NCI-H82 (cell line): ENCODE data around the gene NFIA.

ENCODE experiments used
- DNase-seq: peaks from one replicate; lab custom pipeline; 2025; lab: John Stamatoyannopoulos, UW

NFIA gene

GRCh38 chr1:61397935-61398334 is 315.6 kb downstream of the NFIA start:
- DNase-seq = no peak

GRCh38 chr1:61399199-61399598 is 316.8 kb downstream of the NFIA start:
- DNase-seq = peak; percentile 30

- no peak for DNase-seq
Observed at GRCh38 chr1:61400131-61400770, 317.9 kb downstream of the NFIA start.

- DNase-seq = no peak
Observed at GRCh38 chr1:61400997-61401396, 318.6 kb downstream of the NFIA start.

DNA sequence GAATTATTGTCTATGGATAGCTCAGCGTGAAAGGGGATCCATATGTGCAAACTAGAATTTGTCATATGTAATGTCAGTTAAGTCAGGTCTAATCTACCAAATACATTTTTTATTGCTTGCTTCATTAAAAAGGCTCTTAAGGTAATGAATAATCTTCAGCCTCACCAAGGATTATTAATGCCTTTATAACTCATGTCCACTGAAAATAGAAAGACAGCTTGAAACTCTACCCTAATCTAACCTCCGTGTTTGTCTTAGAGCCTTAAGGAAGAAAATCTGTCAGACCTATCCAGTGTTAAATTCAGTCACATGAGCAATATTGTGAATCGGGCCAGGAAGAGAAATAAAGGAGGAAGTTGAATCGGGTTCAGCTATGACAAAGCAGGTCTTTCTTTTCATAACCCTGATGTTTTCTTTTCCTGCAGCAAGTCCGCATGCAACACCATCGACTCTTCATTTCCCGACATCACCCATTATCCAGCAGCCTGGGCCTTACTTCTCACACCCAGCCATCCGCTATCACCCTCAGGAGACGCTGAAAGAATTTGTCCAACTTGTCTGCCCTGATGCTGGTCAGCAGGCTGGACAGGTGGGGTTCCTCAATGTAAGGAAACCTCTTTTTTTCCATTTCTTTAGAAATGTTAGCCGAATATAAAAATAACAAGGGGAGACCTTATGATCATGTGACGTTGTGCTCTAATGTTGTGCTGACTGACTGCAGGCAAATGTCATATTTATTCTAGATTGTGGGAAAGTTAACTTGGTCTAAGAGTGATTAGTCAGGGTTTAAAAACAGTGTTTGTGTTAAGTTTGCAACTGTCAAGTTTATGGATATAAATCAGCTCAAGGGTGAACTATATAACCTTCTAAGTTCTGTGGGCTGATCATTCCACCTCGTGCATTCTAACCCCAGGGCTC is 321.6 kb downstream of the NFIA start:
- peak; percentile 71 for DNase-seq

GRCh38 chr1:61404597-61405376 is 322.4 kb downstream of the NFIA start:
- DNase-seq = no peak

DNA sequence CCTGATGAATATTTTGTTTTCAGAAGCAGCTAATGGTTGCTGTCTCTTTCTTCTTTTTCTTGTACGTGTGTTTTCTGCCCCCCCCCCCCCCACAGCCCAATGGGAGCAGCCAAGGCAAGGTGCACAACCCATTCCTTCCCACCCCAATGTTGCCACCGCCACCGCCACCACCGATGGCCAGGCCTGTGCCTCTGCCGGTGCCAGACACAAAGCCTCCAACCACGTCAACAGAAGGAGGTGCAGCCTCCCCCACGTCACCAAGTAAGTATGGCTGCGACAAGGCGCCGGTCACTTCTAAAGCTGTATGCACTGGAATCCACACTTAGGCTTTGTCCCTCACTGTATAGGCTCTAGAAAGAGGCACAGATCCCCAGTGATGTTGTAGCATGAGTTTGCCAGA is 324.1 kb downstream of the NFIA start:
- no peak for DNase-seq

DNA sequence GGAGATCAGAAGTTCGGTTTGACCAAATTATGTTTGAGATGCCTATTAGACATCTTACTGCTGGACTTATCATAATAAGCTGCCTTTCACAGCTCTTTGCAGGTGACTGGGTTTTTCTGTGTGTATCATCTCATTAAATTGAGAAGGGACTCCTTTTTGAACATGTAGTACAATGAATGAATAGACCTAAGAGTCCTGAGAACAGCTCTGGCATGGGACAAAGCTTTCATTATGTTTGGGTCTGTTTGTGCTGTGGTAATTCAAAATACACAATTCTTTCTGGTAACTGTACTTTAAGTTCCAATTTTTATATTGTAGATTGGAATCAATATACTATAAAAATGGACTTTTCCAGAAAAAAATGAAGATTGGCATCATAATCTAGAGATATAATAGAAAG is 330.2 kb downstream of the NFIA start:
- no peak for DNase-seq

DNA sequence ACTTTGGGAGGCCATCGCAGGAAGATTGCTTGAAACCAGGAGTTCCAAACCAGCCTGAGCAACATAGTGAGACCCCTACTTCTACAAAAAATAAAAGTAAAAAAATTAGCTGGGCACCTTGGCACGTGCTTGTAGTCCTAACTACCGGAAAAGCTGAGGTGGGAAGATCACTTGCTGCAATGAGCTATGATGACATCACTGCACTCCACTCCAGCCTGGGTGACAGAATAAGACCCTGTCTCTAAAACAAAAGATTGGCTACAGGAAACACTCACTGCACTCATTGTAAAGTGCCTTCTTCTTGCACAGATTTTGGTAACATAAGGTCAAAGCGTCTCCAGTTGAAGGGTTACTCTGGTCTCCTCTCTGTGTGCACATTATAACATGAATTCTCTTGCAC is 336.8 kb downstream of the NFIA start:
- DNase-seq = no peak

DNA sequence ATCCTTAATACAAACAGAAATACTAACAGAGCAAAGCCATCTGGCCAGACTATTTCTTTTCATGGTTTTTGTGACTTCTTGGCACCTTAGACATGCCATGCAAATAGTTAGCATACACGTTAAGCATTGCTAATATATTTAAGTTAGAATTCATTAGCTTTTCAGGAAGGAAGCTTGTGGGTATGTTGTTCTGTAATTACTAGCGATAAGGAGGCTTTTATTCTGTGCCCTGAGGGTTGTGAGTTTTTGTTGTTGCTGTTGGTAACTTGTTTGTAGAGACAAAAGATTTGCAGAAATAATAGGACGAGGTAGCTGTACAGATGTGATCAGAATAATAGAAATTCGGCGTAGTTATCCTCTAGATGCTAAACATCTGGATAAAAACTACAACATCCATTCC is 337.3 kb downstream of the NFIA start:
- no peak for DNase-seq

GRCh38 chr1:61420243-61420642 is 337.9 kb downstream of the NFIA start:
- DNase-seq = no peak

- DNase-seq = no peak
Observed at GRCh38 chr1:61420909-61421835, 338.8 kb downstream of the NFIA start.

DNA sequence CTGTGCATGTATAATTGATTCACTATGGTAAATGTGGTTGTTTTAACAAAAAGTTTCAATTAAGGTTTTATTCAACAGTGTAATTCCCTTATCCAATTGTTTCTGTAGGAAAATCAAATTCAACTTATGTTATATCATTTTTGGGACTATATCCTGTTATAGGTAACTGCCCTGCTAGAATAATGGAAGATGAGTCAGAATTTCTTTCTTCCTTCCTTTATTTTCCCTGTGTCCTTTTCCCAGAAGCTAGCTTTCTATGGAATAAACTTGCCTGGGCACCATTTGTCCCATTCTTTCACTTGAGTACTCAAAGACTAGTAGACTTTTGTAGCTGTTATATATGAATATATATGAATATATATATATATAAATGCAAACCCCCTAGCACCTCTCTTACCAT is 341.3 kb downstream of the NFIA start:
- DNase-seq = no peak

- no peak for DNase-seq
Observed at GRCh38 chr1:61424382-61424781, 342.0 kb downstream of the NFIA start.

DNA sequence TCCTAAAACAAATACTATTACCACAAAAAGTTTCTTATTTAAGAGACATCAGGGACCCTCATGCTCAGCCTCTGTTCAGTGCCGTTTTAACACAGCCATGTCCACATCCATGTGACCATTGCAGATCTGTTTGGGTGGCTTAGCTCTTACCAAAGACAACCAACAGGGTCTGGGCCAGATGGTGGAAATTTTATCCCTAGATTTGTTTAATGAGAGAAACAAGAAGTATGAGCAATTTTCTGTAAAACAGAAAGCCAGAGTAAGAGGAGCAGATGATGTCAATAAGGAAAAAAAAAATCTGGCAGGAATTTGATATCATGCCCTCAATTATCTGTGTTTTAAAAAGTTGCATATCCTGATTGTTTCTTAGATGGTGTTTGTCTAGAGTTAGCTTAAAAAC is 342.7 kb downstream of the NFIA start:
- DNase-seq = no peak

- no peak for DNase-seq
Observed at GRCh38 chr1:61426254-61426653, 343.9 kb downstream of the NFIA start.

GRCh38 chr1:61426885-61427284 is 344.5 kb downstream of the NFIA start:
- no peak for DNase-seq

- no peak for DNase-seq
Observed at GRCh38 chr1:61427510-61427909, 345.1 kb downstream of the NFIA start.

- DNase-seq = no peak
Observed at GRCh38 chr1:61428146-61428545, 345.8 kb downstream of the NFIA start.

DNA sequence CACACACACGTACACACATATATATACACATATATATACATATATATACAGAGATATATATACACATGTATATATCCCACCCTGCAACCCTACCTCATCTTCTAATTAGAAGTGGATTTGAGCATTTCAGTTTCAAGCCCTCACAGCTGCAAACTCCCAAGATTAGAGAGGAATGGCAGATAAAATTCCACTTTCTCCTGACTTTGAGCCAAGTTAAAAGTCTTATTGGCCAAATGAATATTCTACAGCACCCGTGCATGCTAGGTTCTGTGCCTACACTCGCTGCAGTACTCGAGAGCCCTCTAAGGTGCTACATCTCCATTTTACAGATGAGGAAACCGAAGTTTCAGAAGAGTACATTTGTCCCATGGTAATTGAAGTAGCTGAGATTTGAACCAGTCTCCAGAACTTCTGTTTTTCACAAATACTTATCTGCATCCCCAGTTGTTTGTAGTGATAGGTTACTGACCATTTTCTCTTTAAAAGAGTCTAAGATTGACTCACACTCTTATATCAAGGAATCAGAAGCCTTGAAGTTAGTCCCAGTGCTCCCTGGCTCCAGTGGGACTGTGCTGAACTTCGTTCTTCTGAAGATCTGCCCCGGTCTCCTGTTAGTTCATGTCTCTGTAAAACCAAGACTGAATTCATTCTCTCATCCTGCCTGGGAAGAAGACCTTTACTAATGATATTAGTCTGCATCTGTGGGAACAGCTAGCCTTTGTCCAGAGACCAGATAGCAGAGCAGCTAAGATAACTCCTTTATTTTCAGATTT is 350.4 kb downstream of the NFIA start:
- no peak for DNase-seq

GRCh38 chr1:61433646-61434045 is 351.3 kb downstream of the NFIA start:
- DNase-seq = no peak
